Measurements from ENCODE around the gene CD74. TPM values are rescaled to one million over a fixed set of nuclear protein-coding genes. Genes with fewer than 3 reads are reported as not detected.

Gene CD74
- total RNA-seq, 1 experiment from 2014 or later = 8,933 TPM

DNA sequence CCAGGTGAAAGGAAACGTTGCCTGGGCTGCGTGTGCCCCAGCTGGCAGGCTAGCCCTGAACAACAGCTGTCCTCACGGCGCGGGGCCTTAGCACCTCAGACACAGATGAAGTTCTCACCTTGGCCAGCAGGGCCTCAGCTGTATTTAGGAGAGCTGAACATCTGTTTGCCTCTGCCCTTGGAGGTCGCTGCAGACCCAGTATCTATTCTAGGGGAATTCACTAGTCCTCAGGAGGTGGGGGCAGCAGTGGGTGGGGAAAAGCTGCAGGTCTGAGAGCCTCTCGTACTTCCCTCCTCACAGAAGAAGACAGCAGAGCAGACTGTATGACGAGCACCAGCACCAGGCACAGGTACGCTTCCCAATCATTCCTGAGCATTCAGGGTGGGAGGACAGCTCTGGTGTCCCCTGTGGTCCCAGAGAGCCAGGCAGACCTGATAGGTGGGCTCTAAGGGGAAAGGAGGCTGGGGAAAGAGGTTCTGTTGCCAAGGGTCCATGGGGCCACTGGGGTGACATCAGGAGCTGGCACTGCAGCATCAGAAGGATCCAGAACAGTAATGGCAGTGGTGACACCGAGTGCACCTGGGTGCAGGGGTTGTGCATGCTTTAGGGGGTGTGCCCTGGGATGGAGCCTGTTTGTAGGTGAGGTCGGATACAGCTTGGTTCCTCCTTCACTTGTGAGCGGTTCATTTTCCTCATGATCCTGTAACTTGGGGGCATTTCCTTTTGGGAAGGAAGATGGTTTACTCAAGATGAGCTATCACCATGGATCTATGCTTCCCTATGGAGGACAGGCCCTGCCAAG, 13.8 kb downstream of the CD74 start:
- DNase-seq = peak; percentile 94
- H3K9me2 ChIP-seq (replicated peaks; ENCODE audit: insufficient read depth, low read length) = no peaks in the 10 kb centered on the region
- no peaks in the 10 kb centered on the region for H3K9me3 ChIP-seq (ENCODE audit: low read length)
- no peak overlapping the region for H3K9ac ChIP-seq (ENCODE audit: low read length)
- H3K4me2 ChIP-seq (ENCODE audit: low read depth, low read length, poor library complexity, severe bottlenecking) = no peak overlapping the region
- H3K4me1 ChIP-seq (ENCODE audit: low read length) = peaks cover 42% of the 10 kb centered on the region
- peak overlapping the region; percentile 20 for H3K27ac ChIP-seq (ENCODE audit: low read length)
- no peaks in the 10 kb centered on the region for H3K79me2 ChIP-seq (ENCODE audit: low read length)
- H3K4me3 ChIP-seq (ENCODE audit: low read length) = no peak overlapping the region
- no peaks in the 10 kb centered on the region for H3K27me3 ChIP-seq (ENCODE audit: low read length)
- peaks cover 17% of the 10 kb centered on the region; the same call in 1 of the 2 replicates for H4K20me1 ChIP-seq (ENCODE audit: insufficient read depth, low read depth, low read length)
- peaks cover 32% of the 10 kb centered on the region for H3K36me3 ChIP-seq (ENCODE audit: insufficient read depth, low read length)
- no peak overlapping the region for H2AFZ ChIP-seq (ENCODE audit: low read length)

DNA sequence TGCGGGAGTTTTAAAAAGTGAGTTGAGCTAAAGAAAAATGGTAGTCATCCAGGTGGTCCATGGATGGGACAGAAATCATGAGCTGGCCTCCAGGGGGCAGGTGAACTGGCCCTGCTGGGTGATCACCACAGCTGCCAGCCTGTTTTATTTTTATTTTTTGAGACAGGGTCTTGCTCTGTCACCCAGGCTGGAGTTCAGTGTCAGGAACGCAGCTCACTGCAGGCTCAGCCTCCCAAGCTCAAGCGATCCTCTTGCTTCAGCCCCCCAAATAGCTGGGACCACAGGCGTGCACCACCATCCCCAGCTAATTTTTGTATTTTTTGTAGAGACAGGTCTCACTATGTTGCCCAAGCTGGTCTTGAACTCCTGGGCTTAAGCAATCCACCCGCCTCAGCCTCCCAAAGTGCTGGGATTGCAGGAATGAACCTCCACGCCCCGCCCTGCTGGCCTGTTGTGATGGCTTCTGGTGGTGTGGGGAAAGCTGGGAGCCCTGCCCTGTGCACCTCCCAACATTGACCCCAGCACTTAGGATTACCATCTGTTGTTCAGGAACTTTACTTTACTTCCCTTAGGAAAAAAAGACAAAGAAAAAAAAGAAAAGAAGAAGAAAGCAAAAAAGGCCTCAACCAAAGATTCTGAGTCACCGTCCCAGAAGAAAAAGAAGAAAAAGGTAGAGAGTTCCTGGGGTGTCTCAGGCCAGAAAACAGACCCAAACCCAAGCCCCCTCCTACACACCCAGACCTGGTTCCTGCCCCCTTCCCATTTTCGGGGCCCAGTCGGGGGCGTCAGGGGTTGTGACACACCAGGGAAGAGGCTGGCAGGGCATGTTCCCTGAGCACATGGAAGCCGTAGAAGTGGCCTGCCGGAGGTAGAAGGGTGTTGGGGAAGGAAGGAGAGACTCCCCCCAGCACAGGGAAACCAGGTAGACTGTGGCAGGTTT, 14.7 kb downstream of the CD74 start:
- Histone ChIP-seq H3K27ac (ENCODE audit: low read length) (no peak overlapping the region), H3K9me2 (replicated peaks; ENCODE audit: insufficient read depth, low read length) (no peaks in the 10 kb centered on the region), H2AFZ (ENCODE audit: low read length) (no peak overlapping the region), H3K9me3 (ENCODE audit: low read length) (no peaks in the 10 kb centered on the region), H3K27me3 (ENCODE audit: low read length) (no peaks in the 10 kb centered on the region), H3K36me3 (ENCODE audit: insufficient read depth, low read length) (peaks cover 31% of the 10 kb centered on the region), H3K79me2 (ENCODE audit: low read length) (no peaks in the 10 kb centered on the region), H3K4me2 (ENCODE audit: low read depth, low read length, poor library complexity, severe bottlenecking) (no peak overlapping the region), H4K20me1 (ENCODE audit: insufficient read depth, low read depth, low read length) (peaks cover 17% of the 10 kb centered on the region; the same call in 1 of the 2 replicates), H3K4me3 (ENCODE audit: low read length) (no peak overlapping the region), H3K9ac (ENCODE audit: low read length) (no peak overlapping the region), H3K4me1 (ENCODE audit: low read length) (peaks cover 37% of the 10 kb centered on the region)
- peak; percentile 54 for DNase-seq

DNA sequence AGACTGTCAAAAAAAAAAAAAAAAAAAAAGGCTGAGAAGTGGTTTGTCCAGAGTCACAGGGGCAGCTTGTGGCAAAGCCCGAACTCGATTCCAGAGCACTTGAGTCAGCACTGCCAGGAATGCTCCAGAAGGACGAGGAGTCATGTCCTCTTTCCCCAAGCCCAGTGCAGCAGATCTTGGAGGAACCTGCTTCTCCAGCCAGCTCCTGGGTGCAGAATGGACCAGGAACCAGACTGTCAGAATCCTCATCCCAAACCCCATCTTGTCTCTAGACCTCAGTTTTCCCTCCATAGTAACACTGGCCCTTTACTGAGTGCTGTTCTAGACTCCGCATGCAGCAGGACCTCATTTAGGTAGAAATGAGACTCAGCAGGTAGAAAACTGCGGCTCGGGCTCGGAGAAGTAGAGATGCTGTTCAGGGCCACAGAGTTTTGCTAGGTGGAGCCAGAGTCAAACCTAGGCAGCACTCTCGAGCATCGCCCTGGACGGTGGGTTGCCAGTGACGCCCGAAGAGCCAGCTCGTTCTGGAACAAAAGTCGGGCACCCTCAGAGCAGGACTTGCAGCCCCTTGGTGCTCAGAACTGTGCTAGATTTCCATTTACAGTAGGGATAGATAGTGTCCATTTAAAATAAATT, 15.4 kb downstream of the CD74 start:
- Histone ChIP-seq H4K20me1 (ENCODE audit: insufficient read depth, low read depth, low read length) (peaks cover 17% of the 10 kb centered on the region; the same call in 1 of the 2 replicates), H3K36me3 (ENCODE audit: insufficient read depth, low read length) (peaks cover 29% of the 10 kb centered on the region)

DNA sequence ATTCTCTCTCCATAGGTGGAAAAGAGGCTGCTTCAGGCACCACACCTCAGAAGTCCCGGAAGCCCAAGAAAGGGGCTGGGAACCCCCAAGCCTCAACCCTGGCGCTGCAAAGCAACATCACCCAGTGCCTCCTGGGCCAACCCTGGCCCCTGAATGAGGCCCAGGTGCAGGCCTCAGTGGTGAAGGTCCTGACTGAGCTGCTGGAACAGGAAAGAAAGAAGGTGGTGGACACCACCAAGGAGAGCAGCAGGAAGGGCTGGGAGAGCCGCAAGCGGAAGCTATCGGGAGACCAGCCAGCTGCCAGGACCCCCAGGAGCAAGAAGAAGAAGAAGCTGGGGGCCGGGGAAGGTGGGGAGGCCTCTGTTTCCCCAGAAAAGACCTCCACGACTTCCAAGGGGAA, 16.4 kb downstream of the CD74 start:
- no peak for DNase-seq
- Histone ChIP-seq H3K27ac (ENCODE audit: low read length) (no peak overlapping the region), H3K4me3 (ENCODE audit: low read length) (no peak overlapping the region), H3K9ac (ENCODE audit: low read length) (no peak overlapping the region), H3K36me3 (ENCODE audit: insufficient read depth, low read length) (peaks cover 31% of the 10 kb centered on the region), H3K9me2 (replicated peaks; ENCODE audit: insufficient read depth, low read length) (no peaks in the 10 kb centered on the region), H4K20me1 (ENCODE audit: insufficient read depth, low read depth, low read length) (peaks cover 11% of the 10 kb centered on the region; the same call in 1 of the 2 replicates), H2AFZ (ENCODE audit: low read length) (no peak overlapping the region), H3K9me3 (ENCODE audit: low read length) (no peaks in the 10 kb centered on the region), H3K27me3 (ENCODE audit: low read length) (no peaks in the 10 kb centered on the region), H3K4me1 (ENCODE audit: low read length) (peaks cover 28% of the 10 kb centered on the region), H3K4me2 (ENCODE audit: low read depth, low read length, poor library complexity, severe bottlenecking) (no peak overlapping the region), H3K79me2 (ENCODE audit: low read length) (no peaks in the 10 kb centered on the region)

More for the DNA sequence above, 15.4 kb downstream of the CD74 start:
- H3K4me3 ChIP-seq (ENCODE audit: low read length) = no peak overlapping the region
- H3K9me2 ChIP-seq (replicated peaks; ENCODE audit: insufficient read depth, low read length) = no peaks in the 10 kb centered on the region
- H3K9ac ChIP-seq (ENCODE audit: low read length) = no peak overlapping the region
- no peak overlapping the region for H3K27ac ChIP-seq (ENCODE audit: low read length)
- no peaks in the 10 kb centered on the region for H3K79me2 ChIP-seq (ENCODE audit: low read length)
- no peaks in the 10 kb centered on the region for H3K9me3 ChIP-seq (ENCODE audit: low read length)
- no peak overlapping the region for H3K4me2 ChIP-seq (ENCODE audit: low read depth, low read length, poor library complexity, severe bottlenecking)
- H2AFZ ChIP-seq (ENCODE audit: low read length) = no peak overlapping the region
- H3K27me3 ChIP-seq (ENCODE audit: low read length) = no peaks in the 10 kb centered on the region
- peaks cover 35% of the 10 kb centered on the region for H3K4me1 ChIP-seq (ENCODE audit: low read length)
- no peak for DNase-seq

DNA sequence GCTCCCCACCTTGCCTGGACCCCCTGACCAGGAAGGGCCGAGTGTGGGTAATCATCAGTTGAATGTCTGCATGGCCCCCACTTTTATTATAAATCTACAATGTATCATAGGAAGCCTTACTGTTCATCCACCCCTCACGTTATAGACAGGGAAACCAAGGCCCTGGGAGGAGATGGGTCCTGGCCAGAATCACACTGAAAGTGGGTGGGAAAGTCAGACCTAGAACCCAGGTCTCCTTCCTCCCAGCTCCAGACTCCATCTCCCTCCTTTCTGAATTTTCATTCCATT, 17.1 kb downstream of the CD74 start:
- no peaks in the 10 kb centered on the region for H3K27me3 ChIP-seq (ENCODE audit: low read length)
- H3K9me3 ChIP-seq (ENCODE audit: low read length) = no peaks in the 10 kb centered on the region
- H2AFZ ChIP-seq (ENCODE audit: low read length) = no peak overlapping the region
- H3K79me2 ChIP-seq (ENCODE audit: low read length) = no peaks in the 10 kb centered on the region
- peaks cover 27% of the 10 kb centered on the region for H3K36me3 ChIP-seq (ENCODE audit: insufficient read depth, low read length)
- H3K27ac ChIP-seq (ENCODE audit: low read length) = no peak overlapping the region
- H4K20me1 ChIP-seq (ENCODE audit: insufficient read depth, low read depth, low read length) = peaks cover 4% of the 10 kb centered on the region; the same call in 1 of the 2 replicates
- H3K4me2 ChIP-seq (ENCODE audit: low read depth, low read length, poor library complexity, severe bottlenecking) = no peak overlapping the region
- no peaks in the 10 kb centered on the region for H3K9me2 ChIP-seq (replicated peaks; ENCODE audit: insufficient read depth, low read length)
- no peak overlapping the region for H3K9ac ChIP-seq (ENCODE audit: low read length)
- no peak overlapping the region for H3K4me3 ChIP-seq (ENCODE audit: low read length)
- peaks cover 22% of the 10 kb centered on the region for H3K4me1 ChIP-seq (ENCODE audit: low read length)
- DNase-seq = no peak

DNA sequence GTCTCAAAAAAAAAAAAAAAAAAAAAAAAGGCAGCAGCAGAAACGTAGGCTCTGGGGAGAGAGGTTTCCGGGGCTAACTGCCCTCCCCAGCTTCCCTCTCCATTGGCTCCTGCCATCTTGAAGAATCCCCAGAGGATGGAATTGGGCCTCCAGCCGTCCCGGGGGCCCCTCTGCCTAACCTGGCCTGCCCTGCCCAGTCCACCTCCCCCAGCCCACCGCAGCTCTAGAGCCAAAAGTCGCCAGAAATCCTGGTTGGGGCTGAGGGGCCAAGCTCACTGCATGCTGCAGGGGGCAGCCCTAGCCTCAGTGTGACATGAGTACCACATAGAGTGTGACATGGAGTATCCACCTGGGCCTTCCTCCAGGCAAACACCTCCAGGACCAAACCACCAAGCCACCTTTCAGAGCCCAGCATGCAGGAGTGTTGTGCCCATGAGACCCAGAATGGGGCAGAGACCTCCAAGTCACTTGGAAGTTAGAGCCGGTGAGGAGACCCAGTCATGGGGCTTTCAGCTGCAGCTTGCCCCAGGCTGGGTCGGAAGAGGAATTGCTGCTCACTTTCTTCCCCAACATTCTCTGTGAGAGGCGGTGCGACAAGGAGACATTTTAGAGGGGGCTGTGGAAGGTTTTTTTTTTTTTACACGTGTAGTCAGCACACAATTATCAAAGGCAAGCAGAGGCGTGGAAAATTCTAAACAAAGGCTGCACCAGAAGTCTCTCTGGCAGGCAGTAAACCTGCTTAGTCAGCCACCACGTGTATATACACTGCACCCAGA, 17.6 kb downstream of the CD74 start:
- peaks cover 27% of the 10 kb centered on the region for H3K36me3 ChIP-seq (ENCODE audit: insufficient read depth, low read length)
- no peak for DNase-seq

DNA sequence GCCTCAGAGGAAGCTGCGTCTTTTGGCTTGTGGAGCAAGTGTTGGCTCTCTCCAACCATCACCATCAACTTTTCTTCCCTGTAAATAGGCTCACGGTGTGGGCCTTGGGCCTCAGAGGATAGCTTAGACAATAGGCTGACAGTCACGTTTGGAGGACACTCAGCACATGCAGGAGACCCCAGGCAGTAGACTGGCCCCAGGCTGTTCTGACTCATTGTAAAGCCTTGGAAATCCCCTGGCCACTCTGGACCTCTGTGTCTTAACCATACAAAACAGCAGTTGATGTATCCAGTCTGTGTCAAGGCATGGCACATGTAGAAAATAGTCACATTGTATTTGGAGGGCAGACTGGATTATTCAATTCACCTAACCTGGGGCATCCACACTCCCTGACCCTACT, 18.6 kb downstream of the CD74 start:
- H3K9me2 ChIP-seq (replicated peaks; ENCODE audit: insufficient read depth, low read length) = no peaks in the 10 kb centered on the region
- no peaks in the 10 kb centered on the region for H3K79me2 ChIP-seq (ENCODE audit: low read length)
- no peak overlapping the region for H3K9ac ChIP-seq (ENCODE audit: low read length)
- no peak overlapping the region for H2AFZ ChIP-seq (ENCODE audit: low read length)
- H3K4me1 ChIP-seq (ENCODE audit: low read length) = peaks cover 12% of the 10 kb centered on the region
- H3K4me3 ChIP-seq (ENCODE audit: low read length) = no peak overlapping the region
- DNase-seq = no peak
- no peak overlapping the region for H3K4me2 ChIP-seq (ENCODE audit: low read depth, low read length, poor library complexity, severe bottlenecking)
- peaks cover 30% of the 10 kb centered on the region for H3K36me3 ChIP-seq (ENCODE audit: insufficient read depth, low read length)
- no peaks in the 10 kb centered on the region for H3K27me3 ChIP-seq (ENCODE audit: low read length)
- no peaks in the 10 kb centered on the region for H3K9me3 ChIP-seq (ENCODE audit: low read length)
- no peak overlapping the region for H3K27ac ChIP-seq (ENCODE audit: low read length)
- H4K20me1 ChIP-seq (ENCODE audit: insufficient read depth, low read depth, low read length) = no peaks in the 10 kb centered on the region

More for the DNA sequence above, 17.6 kb downstream of the CD74 start:
- no peak overlapping the region for H3K4me3 ChIP-seq (ENCODE audit: low read length)
- H2AFZ ChIP-seq (ENCODE audit: low read length) = no peak overlapping the region
- no peaks in the 10 kb centered on the region for H3K27me3 ChIP-seq (ENCODE audit: low read length)
- H3K9me2 ChIP-seq (replicated peaks; ENCODE audit: insufficient read depth, low read length) = no peaks in the 10 kb centered on the region
- H3K79me2 ChIP-seq (ENCODE audit: low read length) = no peaks in the 10 kb centered on the region
- no peak overlapping the region for H3K27ac ChIP-seq (ENCODE audit: low read length)
- no peaks in the 10 kb centered on the region for H3K9me3 ChIP-seq (ENCODE audit: low read length)
- no peak overlapping the region for H3K4me2 ChIP-seq (ENCODE audit: low read depth, low read length, poor library complexity, severe bottlenecking)
- peaks cover 17% of the 10 kb centered on the region for H3K4me1 ChIP-seq (ENCODE audit: low read length)
- peaks cover 4% of the 10 kb centered on the region; the same call in 1 of the 2 replicates for H4K20me1 ChIP-seq (ENCODE audit: insufficient read depth, low read depth, low read length)
- no peak overlapping the region for H3K9ac ChIP-seq (ENCODE audit: low read length)
